ENCODE results near the gene KCNA3.

KCNA3 gene

DNA sequence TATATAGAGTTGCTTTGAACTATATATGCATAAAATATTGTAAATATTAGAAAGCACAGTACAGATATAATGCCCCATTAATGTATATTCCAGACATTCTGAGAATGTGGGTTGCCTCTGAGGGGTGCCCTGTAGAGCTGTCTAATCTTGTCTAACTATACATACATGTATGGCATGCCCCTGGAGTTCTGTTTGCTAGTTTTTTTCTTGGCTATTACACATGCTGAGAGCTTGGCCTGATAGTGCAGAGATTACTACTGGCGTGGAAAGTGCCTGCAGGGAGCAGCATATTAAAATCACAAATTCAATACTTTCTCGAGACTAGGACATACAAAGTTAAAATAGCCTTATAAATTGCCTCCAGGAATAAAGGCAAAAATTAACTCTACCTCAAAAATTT lies 24.1 kb downstream of the KCNA3 start:
- TF ChIP-seq, protein P1, sequence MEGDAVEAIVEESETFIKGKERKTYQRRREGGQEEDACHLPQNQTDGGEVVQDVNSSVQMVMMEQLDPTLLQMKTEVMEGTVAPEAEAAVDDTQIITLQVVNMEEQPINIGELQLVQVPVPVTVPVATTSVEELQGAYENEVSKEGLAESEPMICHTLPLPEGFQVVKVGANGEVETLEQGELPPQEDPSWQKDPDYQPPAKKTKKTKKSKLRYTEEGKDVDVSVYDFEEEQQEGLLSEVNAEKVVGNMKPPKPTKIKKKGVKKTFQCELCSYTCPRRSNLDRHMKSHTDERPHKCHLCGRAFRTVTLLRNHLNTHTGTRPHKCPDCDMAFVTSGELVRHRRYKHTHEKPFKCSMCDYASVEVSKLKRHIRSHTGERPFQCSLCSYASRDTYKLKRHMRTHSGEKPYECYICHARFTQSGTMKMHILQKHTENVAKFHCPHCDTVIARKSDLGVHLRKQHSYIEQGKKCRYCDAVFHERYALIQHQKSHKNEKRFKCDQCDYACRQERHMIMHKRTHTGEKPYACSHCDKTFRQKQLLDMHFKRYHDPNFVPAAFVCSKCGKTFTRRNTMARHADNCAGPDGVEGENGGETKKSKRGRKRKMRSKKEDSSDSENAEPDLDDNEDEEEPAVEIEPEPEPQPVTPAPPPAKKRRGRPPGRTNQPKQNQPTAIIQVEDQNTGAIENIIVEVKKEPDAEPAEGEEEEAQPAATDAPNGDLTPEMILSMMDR (IDR thresholded peaks at IDR 0.05; ENCODE audit: low read depth, low read length): no peak

DNA sequence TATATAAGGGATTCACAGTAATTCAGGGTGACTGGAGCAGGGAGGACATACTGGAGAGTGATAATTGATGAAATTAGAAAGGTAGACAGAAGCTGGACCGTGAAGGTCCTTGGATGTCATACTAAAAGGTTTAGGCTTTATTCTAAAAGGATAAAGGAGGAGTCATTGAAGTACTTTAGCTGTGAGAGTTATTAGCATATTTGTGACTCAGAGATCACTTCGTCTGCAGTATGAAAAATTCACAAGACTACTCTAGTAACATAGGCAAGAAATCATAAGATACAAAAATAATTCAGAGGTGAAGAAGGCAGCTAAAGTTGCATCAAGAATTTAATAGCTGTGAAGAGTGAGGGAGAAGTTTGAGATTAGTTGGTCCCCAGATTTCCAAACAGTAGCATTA lies 26.3 kb downstream of the KCNA3 start:
- H3K4me3 ChIP-seq (ENCODE audit: low read depth, low read length): no peak overlapping the region
- TF ChIP-seq, protein P1 (IDR thresholded peaks at IDR 0.05; ENCODE audit: low read depth, low read length): no peak

More for the DNA sequence above, 24.1 kb downstream of the KCNA3 start:
- H3K4me3 ChIP-seq (ENCODE audit: low read depth, low read length): no peak overlapping the region

DNA sequence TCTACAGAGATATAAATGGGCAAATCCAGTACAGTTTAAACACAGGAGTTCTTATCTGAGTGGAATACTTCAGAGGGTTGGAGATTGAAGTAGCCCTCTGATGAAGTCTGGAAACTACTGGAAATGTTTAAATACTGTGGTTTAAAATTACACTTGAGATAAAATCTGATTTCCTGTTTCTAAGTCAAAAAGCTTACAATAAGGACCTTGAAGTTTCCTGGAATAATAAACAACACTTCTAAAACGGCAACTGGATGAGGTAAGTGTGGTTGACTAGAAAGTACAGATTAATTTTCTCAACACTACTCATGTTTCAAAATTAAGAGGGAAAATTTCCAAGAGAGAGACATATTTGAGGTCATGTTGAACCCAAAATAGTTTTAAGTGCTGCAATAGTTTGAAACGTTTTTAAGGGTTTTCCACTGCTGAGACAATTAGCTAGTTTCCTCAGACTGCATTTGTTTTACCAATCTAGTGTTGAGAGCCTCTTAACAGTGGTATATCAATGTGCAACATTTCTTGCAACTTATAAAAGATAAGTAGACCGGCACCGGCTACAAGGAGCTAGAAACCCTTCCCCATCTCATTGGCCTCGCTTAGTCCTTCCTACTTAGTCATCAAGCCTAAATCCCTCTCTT lies 27.4 kb downstream of the KCNA3 start:
- TF ChIP-seq, protein P1 (IDR thresholded peaks at IDR 0.05; ENCODE audit: low read depth, low read length): no peak
- H3K4me3 ChIP-seq (ENCODE audit: low read depth, low read length): no peak overlapping the region

DNA sequence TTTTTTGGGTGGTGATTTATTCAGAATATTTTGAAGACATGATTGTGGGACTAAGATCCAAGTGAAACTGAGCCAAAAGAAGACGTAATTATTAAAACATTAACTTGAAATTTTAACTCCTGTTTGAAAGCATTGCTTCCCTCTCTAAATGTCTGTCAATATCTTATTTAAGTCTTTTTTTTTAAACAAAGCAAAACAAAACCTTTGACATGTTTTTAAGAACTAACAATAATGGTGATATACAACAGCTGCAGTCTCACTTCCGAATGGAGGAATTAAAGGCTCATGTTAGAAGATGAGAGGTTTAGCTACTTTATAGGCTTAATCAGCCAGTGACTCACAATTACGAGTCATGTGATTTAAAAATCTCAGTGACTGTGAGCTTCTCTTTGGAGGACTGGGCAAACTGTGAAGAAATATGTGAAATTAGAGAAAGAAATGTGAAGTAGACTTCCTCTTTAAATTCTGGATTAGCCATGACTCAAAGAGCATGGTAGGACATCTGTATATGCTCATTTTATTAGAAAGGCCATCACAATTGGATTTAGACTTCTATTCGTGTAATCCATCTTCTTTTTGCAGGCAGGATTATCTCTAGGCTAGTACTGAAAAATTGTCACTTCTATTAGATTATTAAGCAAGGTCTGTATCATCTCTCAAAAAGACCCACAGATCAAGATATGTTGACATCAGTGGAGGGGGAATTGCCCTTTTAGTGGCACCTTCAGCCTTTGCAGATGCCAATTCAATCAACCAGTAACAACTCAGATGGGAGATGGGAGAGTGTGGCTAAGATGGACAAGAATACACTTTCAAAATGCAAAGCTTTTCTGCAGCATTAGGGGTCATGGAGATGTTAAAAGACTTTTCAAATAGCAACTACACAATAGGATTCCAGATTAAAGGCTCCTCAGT lies 28.7 kb downstream of the KCNA3 start:
- TF ChIP-seq, protein P1 (IDR thresholded peaks at IDR 0.05; ENCODE audit: low read depth, low read length): no peak
- no peak overlapping the region for H3K4me3 ChIP-seq (ENCODE audit: low read depth, low read length)

DNA sequence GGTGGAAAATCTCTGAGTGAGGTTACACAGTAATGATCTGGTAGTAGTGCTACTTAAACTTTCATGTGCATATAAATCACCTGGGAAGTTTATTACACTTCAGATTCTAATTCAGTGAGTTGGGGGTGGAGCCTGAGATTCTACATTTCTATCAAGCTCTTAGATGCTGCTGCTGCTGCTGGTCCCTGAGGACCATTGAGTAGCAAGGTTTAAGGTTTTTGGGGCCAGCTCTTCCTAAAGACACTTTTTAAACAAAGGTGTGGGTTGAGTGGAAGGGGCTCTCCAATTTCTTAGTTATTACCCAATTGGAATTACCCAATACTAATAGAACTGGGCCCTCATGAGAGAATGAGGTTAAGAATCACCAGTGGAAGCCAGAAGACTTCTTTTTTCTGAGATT lies 29.5 kb downstream of the KCNA3 start:
- TF ChIP-seq, protein P1 (IDR thresholded peaks at IDR 0.05; ENCODE audit: low read depth, low read length): no peak
- H3K4me3 ChIP-seq (ENCODE audit: low read depth, low read length): no peak overlapping the region

DNA sequence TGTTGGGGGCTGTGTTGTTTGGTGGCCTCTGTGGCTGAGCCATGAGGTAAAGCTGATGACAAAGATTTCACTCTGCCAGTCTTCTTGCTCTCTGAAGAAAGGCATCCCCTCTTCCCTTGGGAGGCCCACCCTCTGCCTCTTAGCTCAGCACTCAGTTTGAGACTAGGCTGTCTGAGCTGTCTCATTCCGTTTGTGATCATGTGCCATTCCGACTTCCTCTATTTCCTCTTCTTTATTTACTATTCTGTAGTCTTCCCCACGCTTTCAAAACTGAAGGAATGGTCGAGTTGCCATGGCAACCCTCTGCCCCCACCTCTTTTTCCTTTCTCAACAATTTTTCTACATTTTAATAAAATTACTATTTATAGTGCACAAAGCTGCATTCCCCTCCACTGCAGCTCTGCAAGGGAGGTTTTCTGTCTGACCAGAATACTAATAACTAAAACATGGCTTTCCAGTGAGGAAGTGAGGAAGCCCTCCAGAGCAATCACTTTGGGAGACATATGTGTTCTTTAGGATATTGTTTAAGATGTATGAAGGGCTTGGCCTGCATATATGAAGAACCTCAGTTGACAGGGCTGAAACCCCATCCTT lies 30.8 kb downstream of the KCNA3 start:
- TF ChIP-seq, protein P1 (IDR thresholded peaks at IDR 0.05; ENCODE audit: low read depth, low read length): no peak
- no peak overlapping the region for H3K4me3 ChIP-seq (ENCODE audit: low read depth, low read length)

All from WI38 (cell line).